ENCODE measurements around the gene XAGE1B. TPM values are rescaled to one million over a fixed set of nuclear protein-coding genes. Genes with fewer than 3 reads are reported as not detected.
"Not testable (repeated sequence)": the region's sequence is repeated elsewhere in the genome, so short reads cannot be mapped to it uniquely, and the experiment has no call there.

The XAGE1B gene
- total and polyA plus RNA-seq, 2 experiments from 2014 or later, result not detected

DNA sequence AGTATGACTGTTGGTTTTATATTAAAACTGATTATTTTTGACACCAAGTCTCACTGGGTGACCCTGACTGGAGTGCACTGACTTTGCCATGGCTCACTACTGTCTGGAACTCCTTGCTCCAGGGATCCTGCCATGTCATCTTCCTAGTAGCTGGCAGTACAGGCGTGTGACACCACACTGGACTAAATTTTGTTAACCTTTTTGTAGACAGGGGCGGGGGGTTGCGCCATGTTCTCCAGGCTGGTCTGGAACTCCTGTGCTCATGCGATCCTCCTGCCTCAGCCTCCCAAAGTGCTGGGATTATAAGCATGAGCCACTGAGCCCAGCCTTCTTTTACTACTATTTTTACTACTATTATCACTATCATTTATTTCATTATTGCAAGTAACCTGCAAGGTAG, 12.3 kb downstream of the XAGE1B start:
- no peaks in the 10 kb centered on the region for H4K20me1 ChIP-seq (ENCODE audit: insufficient read depth, poor library complexity, severe bottlenecking)
- no peak overlapping the region for H2AFZ ChIP-seq
- no peaks in the 10 kb centered on the region for H3K4me1 ChIP-seq (ENCODE audit: insufficient read depth)
- no peaks in the 10 kb centered on the region for H3K79me2 ChIP-seq
- no peak overlapping the region for H3K4me2 ChIP-seq
- no peaks in the 10 kb centered on the region for H3K9me2 ChIP-seq (replicated peaks; ENCODE audit: insufficient read depth)
- no peak overlapping the region for H3K27ac ChIP-seq
- no peaks in the 10 kb centered on the region for H3K9me3 ChIP-seq (ENCODE audit: low read depth)
- DNase-seq (ENCODE audit: low spot score), result no peak
- 78% methylated on average over 4 of the region's 4 CpGs for WGBS (ENCODE audit: low lambda C conversion rate, missing lambda C conversion rate)
- no peaks in the 10 kb centered on the region for H3K27me3 ChIP-seq
- H3K36me3 ChIP-seq (replicated peaks; ENCODE audit: insufficient read depth, low read depth), result no peaks in the 10 kb centered on the region
- no peak for TF ChIP-seq EZH2phosphoT487 (IDR thresholded peaks at IDR 0.05; ENCODE audit: low read depth, severe bottlenecking, unreplicated experiment)
- no peak for TF ChIP-seq CTCF (IDR thresholded peaks at IDR 0.05; ENCODE audit: poor library complexity)
- H3K4me3 ChIP-seq, result no peak overlapping the region

DNA sequence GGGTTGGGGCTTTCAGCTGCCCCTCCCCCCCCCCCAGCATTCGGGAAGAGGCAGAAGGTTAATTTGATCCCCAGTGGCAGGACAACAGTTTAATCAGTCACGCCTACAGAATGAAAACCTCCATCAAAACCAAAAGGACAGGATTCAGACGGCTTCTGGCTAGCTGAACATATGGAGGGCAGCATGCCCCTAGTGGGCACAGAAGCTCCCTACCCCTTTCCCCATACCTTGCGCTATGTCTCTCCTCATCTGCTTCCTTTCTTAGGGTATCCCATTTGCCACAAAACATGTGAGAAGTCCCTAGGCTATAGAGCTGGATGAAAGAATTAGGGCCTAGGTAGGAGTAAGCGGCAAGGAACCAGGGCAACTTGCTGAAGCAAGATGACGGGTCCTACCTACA, 15.5 kb downstream of the XAGE1B start:
- not testable (repeated sequence) for H3K4me3 ChIP-seq
- no CpG with 5 or more reads among the region's 6 CpGs for WGBS (ENCODE audit: low lambda C conversion rate, missing lambda C conversion rate)

GRCh38 chrX:52496419-52496772, 20.5 kb downstream of the XAGE1B start:
- WGBS (ENCODE audit: low lambda C conversion rate, missing lambda C conversion rate), result no CpG with 5 or more reads among the region's 5 CpGs
- not testable (repeated sequence) for H3K9me2 ChIP-seq (replicated peaks; ENCODE audit: insufficient read depth); H3K27ac ChIP-seq; DNase-seq (ENCODE audit: low spot score); H2AFZ ChIP-seq; H3K4me2 ChIP-seq; H3K36me3 ChIP-seq (replicated peaks; ENCODE audit: insufficient read depth, low read depth); H3K79me2 ChIP-seq; H3K27me3 ChIP-seq; H3K4me1 ChIP-seq (ENCODE audit: insufficient read depth); H4K20me1 ChIP-seq (ENCODE audit: insufficient read depth, poor library complexity, severe bottlenecking); H3K9me3 ChIP-seq (ENCODE audit: low read depth); H3K4me3 ChIP-seq

More for the DNA sequence above, 15.5 kb downstream of the XAGE1B start:
- H3K27me3 ChIP-seq; DNase-seq (ENCODE audit: low spot score); H3K9me3 ChIP-seq (ENCODE audit: low read depth); H2AFZ ChIP-seq; H3K36me3 ChIP-seq (replicated peaks; ENCODE audit: insufficient read depth, low read depth); H3K27ac ChIP-seq; H4K20me1 ChIP-seq (ENCODE audit: insufficient read depth, poor library complexity, severe bottlenecking); H3K9me2 ChIP-seq (replicated peaks; ENCODE audit: insufficient read depth); H3K4me1 ChIP-seq (ENCODE audit: insufficient read depth); H3K79me2 ChIP-seq; H3K4me2 ChIP-seq: not testable (repeated sequence)

GRCh38 chrX:52495545-52496418, 21.1 kb downstream of the XAGE1B start, which contains the start of gene XAGE1A:
Gene XAGE1A (plus strand): TSS chrX:52495808. CDS start chrX:52497362, 1,554 bp downstream.
- H2AFZ ChIP-seq; H3K27me3 ChIP-seq; H3K4me2 ChIP-seq; H3K4me3 ChIP-seq; H3K9me3 ChIP-seq (ENCODE audit: low read depth); H3K36me3 ChIP-seq (replicated peaks; ENCODE audit: insufficient read depth, low read depth); H3K9me2 ChIP-seq (replicated peaks; ENCODE audit: insufficient read depth); H3K79me2 ChIP-seq; H3K27ac ChIP-seq; H3K4me1 ChIP-seq (ENCODE audit: insufficient read depth); DNase-seq (ENCODE audit: low spot score); H4K20me1 ChIP-seq (ENCODE audit: insufficient read depth, poor library complexity, severe bottlenecking): not testable (repeated sequence)
- WGBS (ENCODE audit: low lambda C conversion rate, missing lambda C conversion rate), result no CpG with 5 or more reads among the region's 41 CpGs

DNA sequence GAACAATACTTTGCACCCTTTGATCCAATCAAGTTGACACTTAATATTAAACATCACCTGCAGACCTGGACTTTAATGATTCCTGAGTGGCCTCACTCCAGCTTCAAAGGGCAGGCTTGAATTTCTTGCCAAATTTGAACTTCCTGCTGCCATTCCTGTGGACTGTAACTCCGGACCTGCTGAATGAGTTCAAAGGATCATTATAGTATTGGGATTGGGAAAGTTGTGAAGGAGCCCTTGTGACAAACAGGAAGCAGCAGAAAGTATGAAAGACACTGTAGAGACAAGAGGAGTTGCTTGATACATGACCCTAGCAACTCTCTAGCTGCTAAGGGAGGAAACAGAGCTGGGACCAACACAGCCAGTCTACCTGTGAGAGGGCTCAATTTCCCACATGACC, 45.6 kb downstream of the XAGE1B start:
- H3K27ac ChIP-seq; H3K36me3 ChIP-seq (replicated peaks; ENCODE audit: insufficient read depth, low read depth); H4K20me1 ChIP-seq (ENCODE audit: insufficient read depth, poor library complexity, severe bottlenecking); H3K9me3 ChIP-seq (ENCODE audit: low read depth); DNase-seq (ENCODE audit: low spot score); H3K9me2 ChIP-seq (replicated peaks; ENCODE audit: insufficient read depth); H3K4me2 ChIP-seq; H3K4me3 ChIP-seq; H3K79me2 ChIP-seq; H3K27me3 ChIP-seq; H3K4me1 ChIP-seq (ENCODE audit: insufficient read depth); H2AFZ ChIP-seq: not testable (repeated sequence)
- WGBS (ENCODE audit: low lambda C conversion rate, missing lambda C conversion rate), result 60% methylated on average over 1 of the region's 1 CpG

Small RNAs within 50 kb of the gene (small RNA-seq; reads per million reads assigned to genes)
- not detected for gene BX510359.8
- not detected for gene RBM22P7

Other genes starting within 250 kb of the XAGE1B start
- gene XAGE2, start 148.0 kb downstream of the XAGE1B start, total RNA-seq, result 0.77 and 6.7 TPM in 2 replicates
- gene XAGE2, start 148.0 kb downstream of the XAGE1B start, polyA plus RNA-seq, result 5.9 and 12.7 TPM in 2 replicates
- not detected in 2 replicates for gene XAGE1A, start 21.3 kb downstream of the XAGE1B start, total RNA-seq
- gene XAGE1A, start 21.3 kb downstream of the XAGE1B start, polyA plus RNA-seq, result not detected in 2 replicates
- gene SSX7, start 137.8 kb upstream of the XAGE1B start, total RNA-seq, result not detected in 2 replicates
- gene SSX7, start 137.8 kb upstream of the XAGE1B start, polyA plus RNA-seq, result not detected in 2 replicates
- not detected in 2 replicates for gene SSX2, start 190.1 kb upstream of the XAGE1B start, total RNA-seq
- not detected in 2 replicates for gene SSX2, start 190.1 kb upstream of the XAGE1B start, polyA plus RNA-seq
- gene SSX2B, start 234.2 kb upstream of the XAGE1B start, total RNA-seq, result not detected in 2 replicates
- gene SSX2B, start 234.2 kb upstream of the XAGE1B start, polyA plus RNA-seq, result not detected in 2 replicates